DMS79 (cell line): Measurements from ENCODE around the gene EXOC3L2.

Experiments used
- DNase-seq: peaks from one replicate; lab custom pipeline; 2025; lab: John Stamatoyannopoulos, UW

The EXOC3L2 gene

GRCh38 chr19:45179072-45179891 is 65.9 kb downstream of the EXOC3L2 start:
- DNase-seq = no peak

- DNase-seq = peak; percentile 100
Measured at GRCh38 chr19:45178262-45179071, 66.7 kb downstream of the EXOC3L2 start, which contains the start of gene BLOC1S3. TSS of gene BLOC1S3 (plus strand) at chr19:45178784. CDS start at chr19:45179297, 513 bp downstream.

- peak; percentile 35 for DNase-seq
Measured at GRCh38 chr19:45177817-45178261, 67.4 kb downstream of the EXOC3L2 start, which contains the start of gene TRAPPC6A. TSS of gene TRAPPC6A (minus strand) at chr19:45178237. CDS start at chr19:45178218, 19 bp downstream.

- DNase-seq = peak; percentile 29
Measured at GRCh38 chr19:45175515-45176345, 69.5 kb downstream of the EXOC3L2 start.

- no peak for DNase-seq
Measured at GRCh38 chr19:45173816-45174215, 71.4 kb downstream of the EXOC3L2 start.

- DNase-seq = no peak
Measured at GRCh38 chr19:45172611-45173208, 72.5 kb downstream of the EXOC3L2 start.

- no peak for DNase-seq
Measured at GRCh38 chr19:45172173-45172572, 73.0 kb downstream of the EXOC3L2 start.

- DNase-seq = no peak
Measured at GRCh38 chr19:45171211-45171623, 74.0 kb downstream of the EXOC3L2 start.

GRCh38 chr19:45170146-45171106 is 74.8 kb downstream of the EXOC3L2 start:
- DNase-seq = no peak

- DNase-seq = no peak
Measured at GRCh38 chr19:45169602-45170001, 75.6 kb downstream of the EXOC3L2 start.

GRCh38 chr19:45168767-45169351 is 76.3 kb downstream of the EXOC3L2 start:
- no peak for DNase-seq

GRCh38 chr19:45166723-45167252 is 78.4 kb downstream of the EXOC3L2 start:
- no peak for DNase-seq

- DNase-seq = no peak
Measured at GRCh38 chr19:45164577-45165335, 80.5 kb downstream of the EXOC3L2 start.

GRCh38 chr19:45163751-45164460 is 81.3 kb downstream of the EXOC3L2 start:
- no peak for DNase-seq

GRCh38 chr19:45163156-45163555 is 82.1 kb downstream of the EXOC3L2 start:
- DNase-seq = no peak

GRCh38 chr19:45162608-45163143 is 82.5 kb downstream of the EXOC3L2 start:
- DNase-seq = no peak
